ENCODE data around the gene OBSL1. TPM values are rescaled to one million over a fixed set of nuclear protein-coding genes. Genes with fewer than 3 reads are reported as not detected.

Gene OBSL1
- total RNA-seq, 1 donor from 2014 or later: 87.2 TPM

- peaks cover 34 to 53% (median 35%) of the 10 kb centered on the region in 3 donors for H3K36me3 ChIP-seq (ENCODE audit: control insufficient read depth in 3 of 3, insufficient read depth in 3 of 3, low read length in 3 of 3)
- H3K9me3 ChIP-seq (ENCODE audit: control insufficient read depth in 3 of 3, low read length in 3 of 3): no peaks in the 10 kb centered on the region
- H3K27me3 ChIP-seq (ENCODE audit: control insufficient read depth in 3 of 3, insufficient read depth in 3 of 3, low read length in 3 of 3): no peaks in the 10 kb centered on the region
- H3K27ac ChIP-seq (ENCODE audit: low read depth, low read length): no peak overlapping the region
- no peak overlapping the region for H3K4me3 ChIP-seq (ENCODE audit: low read length in 3 of 3)
- H3K4me1 ChIP-seq (ENCODE audit: control insufficient read depth in 3 of 3, insufficient read depth in 3 of 3, low read length in 3 of 3): no peaks in the 10 kb centered on the region
- H3K9ac ChIP-seq (ENCODE audit: low read depth in 1 of 3, low read length in 3 of 3): no peak overlapping the region
Observed at GRCh38 chr2:219612577-219613286, 41.4 kb upstream of the OBSL1 start.

- Histone ChIP-seq H3K27ac (ENCODE audit: low read depth, low read length) (no peak overlapping the region), H3K27me3 (ENCODE audit: control insufficient read depth in 3 of 3, insufficient read depth in 3 of 3, low read length in 3 of 3) (no peaks in the 10 kb centered on the region), H3K4me1 (ENCODE audit: control insufficient read depth in 3 of 3, insufficient read depth in 3 of 3, low read length in 3 of 3) (no peaks in the 10 kb centered on the region), H3K36me3 (ENCODE audit: control insufficient read depth in 3 of 3, insufficient read depth in 3 of 3, low read length in 3 of 3) (peaks cover 34 to 54% (median 37%) of the 10 kb centered on the region in 3 donors), H3K9ac (ENCODE audit: low read depth in 1 of 3, low read length in 3 of 3) (no peak overlapping the region), H3K4me3 (ENCODE audit: low read length in 3 of 3) (no peak overlapping the region), H3K9me3 (ENCODE audit: control insufficient read depth in 3 of 3, low read length in 3 of 3) (no peaks in the 10 kb centered on the region)
Observed at GRCh38 chr2:219611866-219612576, 40.7 kb upstream of the OBSL1 start.

GRCh38 chr2:219611306-219611705 is 40.0 kb upstream of the OBSL1 start:
- no peak overlapping the region for H3K4me3 ChIP-seq (ENCODE audit: low read length in 3 of 3)
- H3K27me3 ChIP-seq (ENCODE audit: control insufficient read depth in 3 of 3, insufficient read depth in 3 of 3, low read length in 3 of 3): no peaks in the 10 kb centered on the region
- H3K4me1 ChIP-seq (ENCODE audit: control insufficient read depth in 3 of 3, insufficient read depth in 3 of 3, low read length in 3 of 3): no peaks in the 10 kb centered on the region
- H3K36me3 ChIP-seq (ENCODE audit: control insufficient read depth in 3 of 3, insufficient read depth in 3 of 3, low read length in 3 of 3): peaks cover 41 to 59% (median 43%) of the 10 kb centered on the region in 3 donors
- H3K9ac ChIP-seq (ENCODE audit: low read depth in 1 of 3, low read length in 3 of 3): no peak overlapping the region
- no peak overlapping the region for H3K27ac ChIP-seq (ENCODE audit: low read depth, low read length)
- no peaks in the 10 kb centered on the region for H3K9me3 ChIP-seq (ENCODE audit: control insufficient read depth in 3 of 3, low read length in 3 of 3)

- no peak overlapping the region for H3K27ac ChIP-seq (ENCODE audit: low read depth, low read length)
- no peaks in the 10 kb centered on the region for H3K9me3 ChIP-seq (ENCODE audit: control insufficient read depth in 3 of 3, low read length in 3 of 3)
- no peak overlapping the region for H3K4me3 ChIP-seq (ENCODE audit: low read length in 3 of 3)
- no peaks in the 10 kb centered on the region for H3K4me1 ChIP-seq (ENCODE audit: control insufficient read depth in 3 of 3, insufficient read depth in 3 of 3, low read length in 3 of 3)
- H3K9ac ChIP-seq (ENCODE audit: low read depth in 1 of 3, low read length in 3 of 3): no peak overlapping the region
- H3K27me3 ChIP-seq (ENCODE audit: control insufficient read depth in 3 of 3, insufficient read depth in 3 of 3, low read length in 3 of 3): no peaks in the 10 kb centered on the region
- peaks cover 33 to 59% (median 35%) of the 10 kb centered on the region in 3 donors for H3K36me3 ChIP-seq (ENCODE audit: control insufficient read depth in 3 of 3, insufficient read depth in 3 of 3, low read length in 3 of 3)
Observed at GRCh38 chr2:219609149-219609750, 37.9 kb upstream of the OBSL1 start.

GRCh38 chr2:219608399-219608964 is 37.1 kb upstream of the OBSL1 start:
- no peak overlapping the region for H3K27ac ChIP-seq (ENCODE audit: low read depth, low read length)
- H3K4me1 ChIP-seq (ENCODE audit: control insufficient read depth in 3 of 3, insufficient read depth in 3 of 3, low read length in 3 of 3): no peaks in the 10 kb centered on the region
- H3K36me3 ChIP-seq (ENCODE audit: control insufficient read depth in 3 of 3, insufficient read depth in 3 of 3, low read length in 3 of 3): peaks cover 33 to 59% (median 36%) of the 10 kb centered on the region in 3 donors
- no peaks in the 10 kb centered on the region for H3K27me3 ChIP-seq (ENCODE audit: control insufficient read depth in 3 of 3, insufficient read depth in 3 of 3, low read length in 3 of 3)
- no peak overlapping the region for H3K4me3 ChIP-seq (ENCODE audit: low read length in 3 of 3)
- no peaks in the 10 kb centered on the region for H3K9me3 ChIP-seq (ENCODE audit: control insufficient read depth in 3 of 3, low read length in 3 of 3)
- no peak overlapping the region for H3K9ac ChIP-seq (ENCODE audit: low read depth in 1 of 3, low read length in 3 of 3)

GRCh38 chr2:219607931-219608330 is 36.6 kb upstream of the OBSL1 start:
- no peaks in the 10 kb centered on the region for H3K27me3 ChIP-seq (ENCODE audit: control insufficient read depth in 3 of 3, insufficient read depth in 3 of 3, low read length in 3 of 3)
- no peaks in the 10 kb centered on the region for H3K9me3 ChIP-seq (ENCODE audit: control insufficient read depth in 3 of 3, low read length in 3 of 3)
- H3K9ac ChIP-seq (ENCODE audit: low read depth in 1 of 3, low read length in 3 of 3): peak overlapping the region in 1 of 3 donors; percentile 16
- no peaks in the 10 kb centered on the region for H3K4me1 ChIP-seq (ENCODE audit: control insufficient read depth in 3 of 3, insufficient read depth in 3 of 3, low read length in 3 of 3)
- H3K27ac ChIP-seq (ENCODE audit: low read depth, low read length): no peak overlapping the region
- H3K36me3 ChIP-seq (ENCODE audit: control insufficient read depth in 3 of 3, insufficient read depth in 3 of 3, low read length in 3 of 3): peaks cover 33 to 61% (median 36%) of the 10 kb centered on the region in 3 donors
- no peak overlapping the region for H3K4me3 ChIP-seq (ENCODE audit: low read length in 3 of 3)

GRCh38 chr2:219605607-219605954 is 34.2 kb upstream of the OBSL1 start:
- H3K27ac ChIP-seq (ENCODE audit: low read depth, low read length): no peak overlapping the region
- no peaks in the 10 kb centered on the region for H3K9me3 ChIP-seq (ENCODE audit: control insufficient read depth in 3 of 3, low read length in 3 of 3)
- no peak overlapping the region for H3K4me3 ChIP-seq (ENCODE audit: low read length in 3 of 3)
- no peak overlapping the region for H3K9ac ChIP-seq (ENCODE audit: low read depth in 1 of 3, low read length in 3 of 3)
- H3K36me3 ChIP-seq (ENCODE audit: control insufficient read depth in 3 of 3, insufficient read depth in 3 of 3, low read length in 3 of 3): peaks cover 41 to 65% (median 43%) of the 10 kb centered on the region in 3 donors
- H3K27me3 ChIP-seq (ENCODE audit: control insufficient read depth in 3 of 3, insufficient read depth in 3 of 3, low read length in 3 of 3): no peaks in the 10 kb centered on the region
- H3K4me1 ChIP-seq (ENCODE audit: control insufficient read depth in 3 of 3, insufficient read depth in 3 of 3, low read length in 3 of 3): no peaks in the 10 kb centered on the region

GRCh38 chr2:219603771-219604170 is 32.4 kb upstream of the OBSL1 start:
- H3K27ac ChIP-seq (ENCODE audit: low read depth, low read length): no peak overlapping the region
- H3K4me3 ChIP-seq (ENCODE audit: low read length in 3 of 3): no peak overlapping the region
- peaks cover 39 to 60% (median 43%) of the 10 kb centered on the region in 3 donors for H3K36me3 ChIP-seq (ENCODE audit: control insufficient read depth in 3 of 3, insufficient read depth in 3 of 3, low read length in 3 of 3)
- no peaks in the 10 kb centered on the region for H3K4me1 ChIP-seq (ENCODE audit: control insufficient read depth in 3 of 3, insufficient read depth in 3 of 3, low read length in 3 of 3)
- H3K9me3 ChIP-seq (ENCODE audit: control insufficient read depth in 3 of 3, low read length in 3 of 3): no peaks in the 10 kb centered on the region
- H3K27me3 ChIP-seq (ENCODE audit: control insufficient read depth in 3 of 3, insufficient read depth in 3 of 3, low read length in 3 of 3): no peaks in the 10 kb centered on the region
- no peak overlapping the region for H3K9ac ChIP-seq (ENCODE audit: low read depth in 1 of 3, low read length in 3 of 3)

- Histone ChIP-seq H3K27ac (ENCODE audit: low read depth, low read length) (peak overlapping the region; percentile 88), H3K9ac (ENCODE audit: low read depth in 1 of 3, low read length in 3 of 3) (peak overlapping the region; percentile 83 to 98 (median 92)), H3K4me1 (ENCODE audit: control insufficient read depth in 3 of 3, insufficient read depth in 3 of 3, low read length in 3 of 3) (peaks cover 8 to 13% (median 10%) of the 10 kb centered on the region in 3 donors), H3K9me3 (ENCODE audit: control insufficient read depth in 3 of 3, low read length in 3 of 3) (no peaks in the 10 kb centered on the region), H3K4me3 (ENCODE audit: low read length in 3 of 3) (peak overlapping the region; percentile 91 to 97 (median 96)), H3K36me3 (ENCODE audit: control insufficient read depth in 3 of 3, insufficient read depth in 3 of 3, low read length in 3 of 3) (peaks cover 15 to 21% (median 16%) of the 10 kb centered on the region in 3 donors), H3K27me3 (ENCODE audit: control insufficient read depth in 3 of 3, insufficient read depth in 3 of 3, low read length in 3 of 3) (no peaks in the 10 kb centered on the region)
Observed at GRCh38 chr2:219598308-219599078, 27.2 kb upstream of the OBSL1 start.
